RPMI7951 (cell line): ENCODE results near the gene ABHD12B. TPM values are rescaled to one million over a fixed set of nuclear protein-coding genes. Genes with fewer than 3 reads are reported as not detected.
"Not testable (repeated sequence)": the region's sequence is repeated elsewhere in the genome, so short reads cannot be mapped to it uniquely, and the experiment has no call there.

ENCODE experiments used
- DNase-seq: peaks from one replicate; pipeline ENCODE4 v3.0.0-alpha.2; 2012; ENCODE audit warnings: low read depth
- total RNA-seq: library from RNA; depleted of rRNA; stranded (reverse); fragments of >200 nt; shearing (Covaris generic); gene quantifications from 2 replicates; pipeline ENCODE4 v1.2.3, GENCODE V29; 2014; rRNA removed

ABHD12B gene
- total RNA-seq, 1 experiment from 2014 or later: 0.12 TPM

DNA sequence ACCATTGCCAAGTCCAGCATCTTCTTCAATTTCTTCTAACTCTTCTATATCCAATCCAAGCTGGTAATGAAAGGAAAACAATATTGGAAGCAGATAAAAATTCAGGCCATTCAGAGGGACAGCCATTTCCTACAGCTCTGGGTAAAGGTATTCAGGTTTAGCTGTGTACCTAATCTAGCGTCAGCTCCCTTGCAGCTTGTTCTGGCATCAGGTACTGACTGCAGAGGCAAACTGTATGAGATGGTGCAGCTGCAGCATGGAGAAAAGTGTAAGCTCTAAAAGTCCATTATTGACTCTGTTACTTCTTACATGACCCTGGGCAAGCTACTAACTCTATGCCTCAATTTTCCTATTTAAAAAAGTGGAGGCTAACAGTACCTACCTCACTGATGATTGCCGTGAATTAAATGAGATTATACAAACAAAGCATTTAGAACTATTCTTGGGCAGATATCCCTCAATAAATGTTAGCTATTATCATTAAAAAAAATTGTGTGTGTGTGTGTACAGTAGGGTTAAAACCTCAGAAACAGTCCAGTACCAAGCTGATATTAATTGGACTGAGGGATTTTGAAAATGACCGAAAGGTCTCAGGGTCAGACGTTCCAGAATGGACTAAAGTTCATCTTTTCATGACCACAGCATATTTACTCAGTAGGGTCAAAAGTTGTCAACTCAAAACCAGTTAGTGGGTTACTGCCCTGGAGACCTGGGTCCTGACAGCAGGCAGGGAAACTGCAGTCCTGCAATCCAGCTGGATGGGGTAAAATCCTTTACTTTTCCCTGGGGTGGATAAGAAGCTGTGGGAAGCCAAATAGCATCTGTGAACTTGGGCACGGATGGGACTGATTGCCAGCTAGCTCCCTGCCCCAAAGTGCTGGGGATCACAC lies 63.5 kb downstream of the ABHD12B start:
- DNase-seq: no peak

DNA sequence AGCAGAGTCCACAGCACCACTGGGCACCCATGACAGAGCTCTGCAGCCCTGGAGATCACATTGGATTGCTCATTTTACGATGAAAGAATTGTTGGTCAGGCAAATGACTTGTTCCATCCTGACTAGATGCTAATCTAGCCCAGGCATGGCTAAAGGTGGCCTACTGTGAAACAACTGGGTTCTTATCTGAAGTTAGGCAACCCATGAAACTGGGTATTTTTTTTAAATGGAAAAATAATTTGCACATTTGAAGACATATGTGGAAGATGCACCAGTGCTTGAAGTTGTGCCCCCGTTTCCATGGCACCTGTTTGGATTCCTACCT lies 64.1 kb downstream of the ABHD12B start:
- DNase-seq: no peak

DNA sequence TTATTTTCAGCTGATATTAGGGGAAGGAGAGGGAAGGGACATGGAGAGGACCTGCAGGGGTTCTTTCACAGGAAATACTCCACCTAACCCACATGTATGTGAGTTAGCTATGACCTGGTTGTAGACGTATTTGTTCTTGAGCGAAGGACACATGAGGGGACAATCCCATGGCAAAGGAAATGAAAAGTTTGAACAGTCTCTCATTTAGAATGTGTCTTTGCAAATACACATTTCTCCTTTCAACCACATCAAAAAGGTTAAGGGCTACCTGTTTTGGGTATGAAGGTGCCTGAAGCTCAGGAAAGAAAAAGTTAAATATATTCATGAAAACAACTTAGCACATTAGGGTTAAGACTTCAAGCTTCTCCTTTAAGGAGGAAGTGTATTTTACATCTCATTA lies 65.0 kb downstream of the ABHD12B start:
- DNase-seq: no peak

DNA sequence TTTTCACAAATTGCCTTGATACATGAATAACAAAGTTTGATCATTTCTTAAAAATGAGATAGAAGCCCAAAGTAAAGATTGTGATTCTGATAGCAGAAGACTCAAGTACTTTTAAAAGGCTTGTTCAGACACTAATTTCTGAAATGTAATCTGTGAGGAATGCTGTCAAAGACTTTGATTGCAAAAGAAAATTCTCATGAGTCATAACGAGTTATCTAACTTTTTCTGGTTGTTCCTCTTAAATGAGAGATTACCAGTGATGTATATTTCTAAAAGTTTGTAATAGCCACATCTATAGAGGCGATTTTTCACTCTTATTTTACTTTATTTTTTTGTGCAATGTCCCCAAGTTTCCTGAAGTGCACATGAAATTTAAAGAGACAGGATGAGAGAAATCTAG lies 65.5 kb downstream of the ABHD12B start:
- no peak for DNase-seq

DNA sequence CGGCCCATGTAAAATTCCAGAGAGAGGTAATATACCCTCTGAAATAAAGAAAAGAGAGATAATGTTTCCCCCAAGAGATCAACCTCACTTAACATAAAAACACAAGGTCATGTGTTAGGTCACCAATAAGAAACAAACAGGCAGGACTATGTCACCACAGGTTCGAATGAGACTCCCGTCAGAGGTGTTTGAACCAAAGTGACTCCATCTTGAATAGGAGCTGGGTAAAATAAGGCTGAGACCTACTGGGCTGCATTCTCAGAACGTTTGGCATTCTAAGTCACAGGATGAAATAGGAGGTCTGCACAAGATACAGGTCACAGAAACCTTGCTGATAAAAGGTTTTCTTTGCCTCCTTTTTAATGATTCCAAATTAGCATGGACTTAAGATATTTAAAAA lies 65.9 kb downstream of the ABHD12B start:
- DNase-seq: no peak

DNA sequence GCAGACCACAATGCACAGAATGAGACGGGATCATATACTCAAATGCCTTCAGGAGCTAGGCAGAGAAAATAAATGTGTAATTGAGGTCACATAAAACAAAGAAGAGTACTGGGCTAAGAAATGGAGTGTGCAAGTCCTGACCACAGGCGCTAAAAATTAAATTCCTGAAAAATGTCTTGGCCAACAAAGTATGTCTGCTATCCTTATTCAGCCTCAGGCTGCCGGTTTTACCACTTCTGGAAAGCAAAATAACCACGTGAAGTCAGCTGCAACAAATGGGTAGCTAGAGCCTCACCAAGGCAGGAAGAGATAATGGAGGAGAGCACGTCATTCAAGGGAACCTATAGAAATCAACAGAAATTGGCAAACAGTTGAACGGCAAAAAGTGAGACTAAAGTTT lies 69.3 kb downstream of the ABHD12B start:
- peak; percentile 74 for DNase-seq

DNA sequence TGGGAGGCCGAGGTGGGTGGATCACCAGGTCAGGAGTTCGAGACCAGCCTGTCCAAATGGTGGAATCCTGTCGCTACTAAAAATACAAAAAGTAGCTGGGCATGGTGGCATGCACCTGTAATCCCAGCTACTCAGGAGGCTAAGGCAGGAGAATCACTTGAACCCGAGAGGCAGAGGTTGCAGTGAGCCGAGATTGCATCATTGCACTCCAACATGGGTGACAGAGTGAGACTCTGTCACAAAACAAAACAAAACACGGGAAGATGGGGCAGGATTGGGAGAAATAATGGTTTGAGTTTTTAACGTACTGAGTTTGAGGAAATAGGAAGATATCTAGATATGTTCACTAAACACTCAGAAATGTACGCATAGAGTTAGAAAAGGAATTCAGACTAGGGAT lies 69.8 kb downstream of the ABHD12B start:
- DNase-seq: not testable (repeated sequence)

DNA sequence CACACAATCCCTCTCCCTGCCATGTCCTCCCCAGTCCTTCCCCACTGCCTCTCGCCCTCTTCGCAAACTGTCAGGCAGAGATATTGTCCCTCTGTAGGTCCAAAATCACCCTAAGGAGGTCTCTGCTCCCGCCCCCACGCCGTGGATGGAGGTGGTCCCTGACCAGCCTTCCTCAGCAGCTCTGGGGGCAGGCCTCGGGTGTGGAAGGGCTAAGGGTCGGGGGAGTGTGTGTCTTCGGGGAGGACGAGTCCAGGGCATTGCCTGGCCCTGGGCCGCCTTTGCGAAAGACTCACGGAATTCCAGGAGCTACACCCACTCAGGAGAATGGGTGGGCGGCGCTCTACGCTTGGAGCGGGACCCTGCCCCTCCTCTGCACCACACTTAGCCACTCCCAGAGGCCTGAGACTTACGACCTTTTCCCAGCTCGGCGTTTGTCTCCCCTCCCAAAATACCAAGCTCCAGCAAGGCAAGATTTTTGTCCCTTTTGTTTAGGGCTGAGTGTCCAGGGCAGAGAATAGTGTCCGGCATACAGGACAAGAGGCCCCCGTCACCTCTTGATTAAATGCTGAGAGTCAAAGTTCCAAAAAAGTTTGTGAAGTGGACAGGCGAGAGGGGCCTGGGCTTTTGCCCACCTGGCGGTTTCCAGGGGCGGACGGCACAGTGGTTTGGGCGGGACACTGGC lies 71.5 kb downstream of the ABHD12B start:
- DNase-seq: no peak

DNA sequence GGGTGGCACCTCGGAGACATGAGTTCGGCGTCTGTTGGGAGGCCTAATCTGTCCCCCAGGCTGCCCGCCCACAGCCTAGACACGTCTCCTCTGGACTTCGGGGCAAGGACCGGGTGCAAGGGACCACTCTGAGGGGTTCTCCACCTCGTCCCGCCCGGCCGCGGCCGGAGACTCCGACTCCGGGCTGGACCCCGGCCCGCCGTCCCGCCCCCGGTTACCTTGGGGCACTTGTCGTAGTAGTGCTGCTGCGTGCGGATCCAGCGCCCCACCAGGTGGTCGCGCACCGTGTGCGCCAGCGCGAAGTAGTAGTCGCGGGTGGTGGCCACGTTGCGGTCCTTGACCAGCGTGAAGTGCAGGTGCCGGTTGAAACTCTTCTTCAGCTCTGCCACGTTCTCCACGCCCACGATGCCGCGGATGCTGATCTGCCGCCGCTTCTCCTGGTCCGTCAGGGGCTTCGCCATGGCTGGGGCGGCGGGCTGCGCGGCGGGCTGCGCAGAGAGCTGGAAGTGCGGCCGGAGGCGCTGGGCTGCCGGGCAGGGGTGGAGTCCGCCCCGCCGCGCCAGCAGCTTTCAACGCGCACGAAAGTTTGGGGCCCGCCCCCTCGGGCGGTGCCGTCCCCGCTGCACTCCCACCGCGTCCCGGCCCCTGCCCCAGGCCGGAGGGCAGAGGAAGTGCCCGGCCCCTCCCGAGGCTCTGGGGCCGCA lies 72.2 kb downstream of the ABHD12B start, which contains the start of gene PYGL:
PYGL (minus strand) TSS at position 541 of the 704 bp plus-strand sequence; CDS start at position 461, 80 bp downstream.
- DNase-seq: peak; percentile 68

DNA sequence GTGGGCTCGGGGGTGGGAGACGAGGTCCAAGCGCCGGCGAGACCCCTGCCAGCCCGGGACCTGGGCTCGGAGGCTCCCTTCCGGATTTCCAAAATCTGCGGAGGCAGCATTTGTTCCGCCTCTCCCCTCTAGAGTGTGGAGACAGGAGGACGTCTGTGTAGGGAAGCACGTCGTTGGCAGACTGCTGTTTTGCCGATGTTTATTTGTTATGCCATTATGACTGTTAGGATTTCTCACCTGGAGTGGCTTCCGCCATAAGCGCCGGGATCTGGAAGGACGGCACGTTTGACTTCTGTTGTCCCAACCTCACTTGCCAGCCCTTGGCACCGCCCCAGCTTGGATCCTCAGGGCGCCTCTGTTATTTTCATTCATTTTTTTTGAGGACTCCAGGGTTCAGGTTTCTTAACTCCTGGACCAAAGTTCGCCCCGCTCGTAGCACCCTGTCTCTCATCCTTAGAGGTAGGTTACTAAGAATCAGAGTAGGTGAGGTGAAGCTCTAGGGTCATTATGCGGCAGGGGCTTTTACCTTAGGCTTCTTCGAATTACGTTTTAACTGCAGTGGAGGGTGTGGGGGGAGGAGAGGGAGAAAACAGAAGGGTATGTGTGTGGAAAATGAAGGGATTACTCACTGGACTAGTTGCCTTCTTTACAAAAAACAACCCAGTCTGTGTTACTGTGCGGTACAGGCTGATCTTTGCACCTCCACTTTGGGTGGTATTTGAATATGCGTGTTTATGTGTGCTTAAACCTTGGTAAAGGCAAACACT lies 73.0 kb downstream of the ABHD12B start:
- peak; percentile 50 for DNase-seq

DNA sequence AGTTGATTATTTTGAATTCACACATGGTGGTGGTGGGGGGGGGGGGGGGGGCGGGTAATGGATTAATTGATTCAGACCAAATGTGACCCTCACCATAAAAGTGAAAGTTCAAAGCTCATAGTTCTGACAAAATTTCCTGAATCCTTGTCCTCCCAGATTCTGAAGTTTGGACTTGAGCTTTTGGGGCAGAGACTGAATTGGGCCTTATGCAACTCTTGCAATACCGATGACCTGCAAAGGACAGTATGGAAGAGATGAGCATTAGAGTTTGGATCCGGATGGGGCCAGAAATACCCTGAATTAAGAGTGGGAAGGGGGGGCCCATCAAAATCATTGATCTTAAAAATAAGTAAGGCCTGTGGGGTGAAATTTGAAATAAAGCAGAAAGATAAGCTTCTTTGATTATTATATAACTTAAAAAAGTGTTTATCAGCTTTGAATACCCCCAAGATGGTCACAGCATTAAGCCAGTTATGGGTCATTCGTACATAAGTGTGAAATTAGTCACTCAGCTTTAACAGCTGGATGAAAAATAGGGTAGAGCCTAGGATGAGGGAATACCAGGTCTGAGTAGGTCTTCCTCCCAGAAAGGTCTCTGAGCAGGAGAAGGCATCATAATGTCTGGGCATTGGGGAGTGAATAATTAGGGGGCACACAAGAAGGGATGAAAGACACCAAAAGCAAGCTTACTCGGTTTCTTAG lies 74.5 kb downstream of the ABHD12B start:
- no peak for DNase-seq

DNA sequence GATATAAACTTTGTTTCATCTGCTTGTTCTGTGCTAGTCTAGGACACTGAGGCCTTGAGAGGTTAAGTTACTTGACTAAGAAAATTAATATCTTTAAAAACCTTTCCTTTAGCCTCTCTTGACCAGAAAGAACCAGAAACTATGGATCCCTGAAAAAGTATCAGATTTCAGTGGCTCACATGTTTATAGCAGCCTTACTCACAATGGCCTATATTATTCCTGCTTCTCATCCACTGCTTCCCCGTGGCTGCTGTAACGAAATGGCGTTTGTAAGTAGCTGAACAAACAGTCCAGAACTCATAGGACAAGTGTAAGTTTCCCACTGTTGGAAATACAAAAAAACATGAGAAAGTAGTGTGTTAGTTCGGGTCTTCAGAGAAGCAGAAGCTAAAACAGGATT lies 75.6 kb downstream of the ABHD12B start:
- DNase-seq: no peak

DNA sequence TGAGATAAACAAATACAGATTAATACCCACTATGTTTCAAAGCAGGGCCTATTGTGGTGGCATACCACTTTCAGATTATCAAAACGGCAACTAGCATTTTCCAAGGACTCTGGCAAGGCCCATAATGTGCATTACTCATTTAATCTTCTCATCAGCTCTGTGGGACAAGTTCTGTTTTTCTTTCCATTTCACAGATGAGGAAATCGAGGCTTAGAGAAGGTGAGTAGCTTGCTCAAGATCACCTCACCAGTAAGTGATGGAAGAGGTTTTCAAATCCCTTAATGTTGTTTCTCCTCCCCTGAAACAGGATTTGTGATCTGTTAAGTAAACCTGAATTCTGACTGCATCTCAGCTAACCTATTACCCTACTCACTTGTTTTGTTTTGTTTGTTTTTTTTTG lies 76.4 kb downstream of the ABHD12B start:
- no peak for DNase-seq

DNA sequence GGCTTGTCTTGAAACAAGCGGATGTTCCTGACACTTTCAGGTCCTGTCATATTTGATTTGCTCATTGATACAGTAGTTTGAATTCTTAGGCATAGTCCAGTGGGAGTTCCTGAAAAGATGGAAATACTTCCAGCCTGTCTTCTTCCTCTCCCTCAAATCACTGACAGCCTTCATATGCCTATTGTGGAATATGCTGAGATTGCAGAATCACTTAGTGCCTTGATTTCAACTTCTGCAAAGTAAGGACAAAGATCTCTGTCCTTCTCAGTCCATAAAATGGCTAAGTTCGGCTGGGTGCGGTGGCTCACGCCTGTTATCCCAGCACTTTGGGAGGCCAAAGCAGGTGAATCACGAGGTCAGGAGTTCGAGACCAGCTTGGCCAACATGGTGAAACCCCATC lies 79.2 kb downstream of the ABHD12B start:
- DNase-seq: no peak

DNA sequence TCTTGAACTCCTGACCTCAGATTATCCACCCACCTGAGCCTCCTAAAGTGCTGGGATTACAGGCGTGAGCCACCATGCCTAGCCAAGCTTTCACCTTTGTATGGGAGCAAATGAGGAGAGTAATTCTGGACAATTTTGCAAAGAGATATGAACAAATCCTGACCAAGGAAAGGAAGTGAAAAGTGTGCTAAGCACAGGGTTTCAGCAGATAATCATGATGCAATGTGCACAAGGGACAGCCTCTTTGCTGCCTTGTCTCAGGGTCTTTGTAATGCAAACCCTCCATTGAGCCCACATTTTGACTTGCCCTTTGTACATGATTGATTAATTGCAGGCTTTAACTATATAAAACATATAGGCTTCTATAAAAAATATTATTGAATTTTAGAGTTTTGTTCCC lies 81.6 kb downstream of the ABHD12B start:
- no peak for DNase-seq

Other genes with a start within 250 kb of the ABHD12B start
- gene SAV1, start 203.7 kb upstream of the ABHD12B start, total RNA-seq: 13.5 and 16.5 TPM in 2 replicates
- gene NIN, start 40.9 kb upstream of the ABHD12B start, total RNA-seq: 18.8 and 20.7 TPM in 2 replicates
- 40.2 and 48.3 TPM in 2 replicates for gene PYGL, start 72.4 kb downstream of the ABHD12B start, total RNA-seq
- 4.0 and 4.2 TPM in 2 replicates for gene TRIM9, start 223.1 kb downstream of the ABHD12B start, total RNA-seq